ENCODE results near the gene ZNF689. TPM values are rescaled to one million over a fixed set of nuclear protein-coding genes. Genes with fewer than 3 reads are reported as not detected.
"Not testable (repeated sequence)": the region's sequence is repeated elsewhere in the genome, so short reads cannot be mapped to it uniquely, and the experiment has no call there.

Gene ZNF689
- total and polyA plus RNA-seq, 2 of the 13 experiments (the other 11 are each of a cell fraction or from before 2014, with no cell fraction given), result 9.7 to 19.5 TPM

DNA sequence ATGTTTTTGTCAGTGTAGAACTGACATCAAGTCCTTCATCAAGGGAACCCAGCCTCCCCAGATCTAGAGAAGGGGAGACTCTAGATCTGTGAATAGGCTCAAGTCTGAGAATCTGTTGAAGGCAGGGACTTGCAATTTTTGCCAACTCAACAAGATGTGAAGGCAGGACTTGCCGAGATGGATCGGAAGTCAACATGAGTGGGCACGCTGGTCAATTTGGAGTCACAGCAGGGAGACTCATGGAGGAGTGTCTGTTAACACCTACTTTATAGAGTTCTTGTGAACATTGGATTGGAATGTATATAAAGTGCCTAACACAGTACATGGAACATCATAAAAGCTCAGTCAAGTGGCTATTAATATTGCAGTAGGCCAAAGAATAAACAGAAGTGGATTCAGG, 10.0 kb downstream of the ZNF689 start:
- WGBS (ENCODE audit: low lambda C conversion rate), result 85% methylated on average over 3 of the region's 3 CpGs
- no TSS peak for BruUV-seq (replicated peaks)
- Histone ChIP-seq H3K36me3 (replicated peaks in 1 of 2; ENCODE audit: control insufficient read depth in 1 of 2, insufficient read depth in 2 of 2, low read length in 2 of 2) (peaks cover 16 to 24% of the 10 kb centered on the region in 2 experiments; a peak in 4 of 5 replicates), H4K20me1 (ENCODE audit: insufficient read depth, low read length) (no peaks in the 10 kb centered on the region), H3K79me2 (ENCODE audit: insufficient read depth, low read length) (no peaks in the 10 kb centered on the region), H3K9me3 (ENCODE audit: low read length) (peaks cover 4% of the 10 kb centered on the region), H3K9ac (ENCODE audit: insufficient read depth, low read depth, low read length) (no peak overlapping the region), H3K27me3 (ENCODE audit: control insufficient read depth in 1 of 2, insufficient read depth in 2 of 2, low read length in 2 of 2) (no peaks in the 10 kb centered on the region), H3K4me2 (ENCODE audit: low read depth, low read length) (no peak overlapping the region), H3K4me3 (replicated peaks in 1 of 3; ENCODE audit: insufficient read depth in 1 of 3, low read depth in 2 of 3, low read length in 3 of 3) (no peak overlapping the region), H3K27ac (ENCODE audit: extremely low read length, insufficient read depth, low read length) (no peak overlapping the region), H3K4me1 (ENCODE audit: insufficient read depth, low read length) (peaks cover 24% of the 10 kb centered on the region), H2AFZ (ENCODE audit: low read length) (no peak overlapping the region)
- 0 out of 2 replicates have a peak, but pooled peaks have one; percentile 43 for TF ChIP-seq MAFF (IDR thresholded peaks at IDR 0.05; ENCODE audit: low read depth, low read length)
- peak; percentile 50 to 51 for TF ChIP-seq MAFK (conservative IDR thresholded peaks at IDR 0.05 in 1 of 2, IDR thresholded peaks at IDR 0.05 in 1 of 2; ENCODE audit: low read length in 2 of 2)
- TF ChIP-seq KDM3A (CRISPR knock-in tag; IDR thresholded peaks at IDR 0.05; ENCODE audit: low read depth), result no peak
- ChIA-PET POLR2A (interaction anchor here (1.7 to 3.4 kb wide), 2 partner anchors 10 to 42 kb away, joined by 4 to 15 read pairs; partner anchors contain the start of gene ZNF689), CTCF (ENCODE audit: low intra/inter-chr PET ratio, low total read pairs) (no interaction called here)
- ATAC-seq (no peak), FAIRE-seq (no peak), DNase-seq (ENCODE audit: low spot score) (no peak)
- intact Hi-C loops (cut with micrococcal nuclease; ENCODE audit: unreplicated experiment), result no loop called here
- in situ Hi-C loops (cut with HindIII; ENCODE audit: extremely low pct_ligation_motif_present, low pct_unique_long_range_greater_than_20kb), result loop anchor here (10.0 kb wide), 1 partner anchor 165 kb away; the partner anchor contains the start of gene DCTPP1

DNA sequence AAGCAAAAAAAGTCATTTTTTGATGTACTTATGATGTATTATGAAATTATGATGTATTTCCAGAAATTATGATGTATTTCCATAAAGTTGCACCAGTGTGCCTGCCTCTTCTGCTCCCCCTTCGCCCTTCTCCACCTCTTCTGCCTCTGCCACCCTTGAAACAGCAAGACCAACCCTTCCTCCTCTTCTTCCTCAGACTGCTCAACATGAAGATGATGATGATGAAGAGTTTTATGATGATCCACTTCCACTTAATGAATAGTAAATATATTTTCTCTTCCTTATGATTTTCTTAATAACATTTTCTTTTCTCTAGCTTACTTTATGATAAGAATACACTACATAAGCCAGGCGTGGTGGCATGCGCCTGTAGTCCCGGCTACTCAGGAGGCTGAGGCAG, 17.3 kb downstream of the ZNF689 start:
- ChIA-PET CTCF (ENCODE audit: low intra/inter-chr PET ratio, low total read pairs) (no interaction called here), POLR2A (interaction anchor here (0.7 to 1.1 kb wide), 2 partner anchors 34 to 105 kb away, joined by 3 to 4 read pairs; partner anchors contain the start of gene ZNF764)
- H3K27ac ChIP-seq (ENCODE audit: extremely low read length, insufficient read depth, low read length), result no peak overlapping the region
- DNase-seq (ENCODE audit: low spot score) (no peak), FAIRE-seq (no peak), ATAC-seq (no peak)
- in situ Hi-C loops (cut with HindIII; ENCODE audit: extremely low pct_ligation_motif_present, low pct_unique_long_range_greater_than_20kb) (no loop called here), intact Hi-C loops (cut with micrococcal nuclease; ENCODE audit: unreplicated experiment) (no loop called here)
- H3K27me3 ChIP-seq (ENCODE audit: control insufficient read depth in 1 of 2, insufficient read depth in 2 of 2, low read length in 2 of 2), result no peaks in the 10 kb centered on the region
- TF ChIP-seq, protein P1, sequence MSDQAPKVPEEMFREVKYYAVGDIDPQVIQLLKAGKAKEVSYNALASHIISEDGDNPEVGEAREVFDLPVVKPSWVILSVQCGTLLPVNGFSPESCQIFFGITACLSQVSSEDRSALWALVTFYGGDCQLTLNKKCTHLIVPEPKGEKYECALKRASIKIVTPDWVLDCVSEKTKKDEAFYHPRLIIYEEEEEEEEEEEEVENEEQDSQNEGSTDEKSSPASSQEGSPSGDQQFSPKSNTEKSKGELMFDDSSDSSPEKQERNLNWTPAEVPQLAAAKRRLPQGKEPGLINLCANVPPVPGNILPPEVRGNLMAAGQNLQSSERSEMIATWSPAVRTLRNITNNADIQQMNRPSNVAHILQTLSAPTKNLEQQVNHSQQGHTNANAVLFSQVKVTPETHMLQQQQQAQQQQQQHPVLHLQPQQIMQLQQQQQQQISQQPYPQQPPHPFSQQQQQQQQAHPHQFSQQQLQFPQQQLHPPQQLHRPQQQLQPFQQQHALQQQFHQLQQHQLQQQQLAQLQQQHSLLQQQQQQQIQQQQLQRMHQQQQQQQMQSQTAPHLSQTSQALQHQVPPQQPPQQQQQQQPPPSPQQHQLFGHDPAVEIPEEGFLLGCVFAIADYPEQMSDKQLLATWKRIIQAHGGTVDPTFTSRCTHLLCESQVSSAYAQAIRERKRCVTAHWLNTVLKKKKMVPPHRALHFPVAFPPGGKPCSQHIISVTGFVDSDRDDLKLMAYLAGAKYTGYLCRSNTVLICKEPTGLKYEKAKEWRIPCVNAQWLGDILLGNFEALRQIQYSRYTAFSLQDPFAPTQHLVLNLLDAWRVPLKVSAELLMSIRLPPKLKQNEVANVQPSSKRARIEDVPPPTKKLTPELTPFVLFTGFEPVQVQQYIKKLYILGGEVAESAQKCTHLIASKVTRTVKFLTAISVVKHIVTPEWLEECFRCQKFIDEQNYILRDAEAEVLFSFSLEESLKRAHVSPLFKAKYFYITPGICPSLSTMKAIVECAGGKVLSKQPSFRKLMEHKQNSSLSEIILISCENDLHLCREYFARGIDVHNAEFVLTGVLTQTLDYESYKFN (CRISPR knock-in tag; conservative IDR thresholded peaks at IDR 0.05), result no peak
- TF ChIP-seq AHR (CRISPR knock-in tag; IDR thresholded peaks at IDR 0.05) (no peak), ONECUT2 (CRISPR knock-in tag; IDR thresholded peaks at IDR 0.05) (no peak), ZNF660 (CRISPR knock-in tag; IDR thresholded peaks at IDR 0.05; ENCODE audit: borderline replicate concordance, low read depth) (no peak)
- H3K4me3 ChIP-seq (replicated peaks in 1 of 3; ENCODE audit: insufficient read depth in 1 of 3, low read depth in 2 of 3, low read length in 3 of 3), result no peak overlapping the region
- H3K9ac ChIP-seq (ENCODE audit: insufficient read depth, low read depth, low read length), result no peak overlapping the region
- H3K79me2 ChIP-seq (ENCODE audit: insufficient read depth, low read length), result no peaks in the 10 kb centered on the region
- H4K20me1 ChIP-seq (ENCODE audit: insufficient read depth, low read length), result no peaks in the 10 kb centered on the region
- H3K9me3 ChIP-seq (ENCODE audit: low read length), result peaks cover 5% of the 10 kb centered on the region
- H3K36me3 ChIP-seq (replicated peaks in 1 of 2; ENCODE audit: control insufficient read depth in 1 of 2, insufficient read depth in 2 of 2, low read length in 2 of 2), result no peaks in the 10 kb centered on the region
- H3K4me1 ChIP-seq (ENCODE audit: insufficient read depth, low read length), result peaks cover 15% of the 10 kb centered on the region
- H2AFZ ChIP-seq (ENCODE audit: low read length), result no peak overlapping the region
- H3K4me2 ChIP-seq (ENCODE audit: low read depth, low read length), result no peak overlapping the region; the same call in 1 of the 2 replicates
- 38% methylated on average over 4 of the region's 4 CpGs for WGBS (ENCODE audit: low lambda C conversion rate)
- BruUV-seq (replicated peaks), result no TSS peak

DNA sequence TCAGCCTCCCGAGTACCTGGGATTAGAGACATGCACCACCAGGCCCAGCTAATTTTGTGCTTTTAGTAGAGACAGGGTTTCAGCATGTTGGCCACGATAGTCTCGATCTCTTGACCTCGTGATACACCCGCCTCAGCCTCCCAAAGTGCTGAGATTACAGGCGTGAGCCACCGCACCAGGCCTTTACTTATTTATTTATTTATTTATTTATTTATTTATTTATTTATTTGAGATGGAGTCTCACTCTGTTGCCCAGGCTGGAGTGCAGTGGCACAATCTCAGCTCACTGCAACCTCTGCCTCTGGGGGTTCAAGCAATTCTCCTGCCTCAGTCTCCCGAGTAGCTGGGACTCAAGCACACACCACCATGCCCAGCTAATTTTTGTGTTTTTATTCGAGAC, 19.3 kb downstream of the ZNF689 start:
- intact Hi-C loops (cut with micrococcal nuclease; ENCODE audit: unreplicated experiment); H3K27ac ChIP-seq (ENCODE audit: extremely low read length, insufficient read depth, low read length); CTCF ChIA-PET (ENCODE audit: low intra/inter-chr PET ratio, low total read pairs); H4K20me1 ChIP-seq (ENCODE audit: insufficient read depth, low read length); H3K9ac ChIP-seq (ENCODE audit: insufficient read depth, low read depth, low read length); H3K27me3 ChIP-seq (ENCODE audit: control insufficient read depth in 1 of 2, insufficient read depth in 2 of 2, low read length in 2 of 2); DNase-seq (ENCODE audit: low spot score); ATAC-seq; H3K4me3 ChIP-seq (replicated peaks in 1 of 3; ENCODE audit: insufficient read depth in 1 of 3, low read depth in 2 of 3, low read length in 3 of 3); in situ Hi-C loops (cut with HindIII; ENCODE audit: extremely low pct_ligation_motif_present, low pct_unique_long_range_greater_than_20kb); BruUV-seq (replicated peaks); FAIRE-seq; H3K4me2 ChIP-seq (ENCODE audit: low read depth, low read length); H3K9me3 ChIP-seq (ENCODE audit: low read length); H3K79me2 ChIP-seq (ENCODE audit: insufficient read depth, low read length); H3K36me3 ChIP-seq (replicated peaks in 1 of 2; ENCODE audit: control insufficient read depth in 1 of 2, insufficient read depth in 2 of 2, low read length in 2 of 2); H2AFZ ChIP-seq (ENCODE audit: low read length): not testable (repeated sequence)
- 54% methylated on average over 9 of the region's 9 CpGs for WGBS (ENCODE audit: low lambda C conversion rate)
- POLR2A ChIA-PET, result interaction anchor here (1.5 to 1.7 kb wide), 2 partner anchors 20 to 23 kb away, joined by 3 to 5 read pairs; partner anchors contain the start of gene ZNF688
- H3K4me1 ChIP-seq (ENCODE audit: insufficient read depth, low read length), result peaks cover 12% of the 10 kb centered on the region

Data from HepG2 (cell line).